GM12865 (cell line): ENCODE measurements around the gene RASGEF1B.

Source experiments
- DNase-seq: peaks from one replicate; pipeline ENCODE4 v3.0.0; 2010; ENCODE audit warnings: low read depth
- H3K4me3 ChIP-seq: 2 replicates; pipeline ENCODE4 v1.5.1; 2011; ENCODE audit warnings: mild to moderate bottlenecking, low read depth, low read length, control low read depth
- CTCF ChIP-seq: IDR thresholded peaks from 2 replicates; pipeline ENCODE4 v1.5.1; 2011; ENCODE audit warnings: low read length, control low read depth, low read depth, inconsistent platforms; ENCODE audit not compliant: insufficient read depth; ENCODE audit errors: missing control alignments

Gene RASGEF1B

DNA sequence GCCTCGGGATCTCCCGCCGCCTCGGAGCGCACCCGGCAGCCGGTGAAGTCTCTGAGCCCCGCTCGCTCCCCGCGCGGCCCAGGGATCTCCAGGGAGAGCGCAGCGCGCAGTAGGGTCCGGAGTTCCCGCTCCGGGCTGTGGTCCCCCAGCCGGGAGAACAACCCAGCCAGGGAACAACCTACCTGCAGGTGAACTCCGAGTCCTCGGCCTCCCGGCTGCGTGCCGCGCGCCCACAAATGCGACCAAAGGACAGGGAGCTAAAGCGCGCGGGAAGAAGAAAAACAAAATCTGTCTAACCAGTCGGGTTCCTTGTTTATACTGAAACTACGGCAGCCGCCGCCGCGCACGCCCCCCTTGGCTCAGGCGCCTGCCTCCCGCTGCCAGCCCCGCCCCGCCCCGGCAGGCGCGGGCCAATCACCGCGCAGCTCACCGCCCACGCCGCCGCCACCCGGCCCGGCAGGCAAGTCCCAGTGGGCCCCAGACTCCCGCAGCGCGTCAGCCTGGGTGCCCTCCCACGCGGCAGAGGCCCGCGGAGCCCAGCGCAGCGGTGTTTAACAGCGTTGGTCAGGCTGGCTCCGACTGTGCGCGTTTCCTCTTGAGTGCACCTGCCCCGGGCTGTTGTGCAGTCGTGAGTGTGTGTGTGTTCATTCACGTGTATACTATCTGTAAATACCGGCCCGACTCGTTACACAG, at the start of gene RASGEF1B:
Gene RASGEF1B, minus strand, starts transcription at position 320 of the 693 bp plus-strand sequence. CDS start 12,399 bp downstream, outside the sequence.
- peak within 1 kb of the TSS; percentile 47 for H3K4me3 ChIP-seq
- peak; percentile 83 for DNase-seq
- no peak for TF ChIP-seq CTCF

GRCh38 chr4:81519856-81520255, 48.1 kb upstream of the RASGEF1B start:
- DNase-seq = no peak

DNA sequence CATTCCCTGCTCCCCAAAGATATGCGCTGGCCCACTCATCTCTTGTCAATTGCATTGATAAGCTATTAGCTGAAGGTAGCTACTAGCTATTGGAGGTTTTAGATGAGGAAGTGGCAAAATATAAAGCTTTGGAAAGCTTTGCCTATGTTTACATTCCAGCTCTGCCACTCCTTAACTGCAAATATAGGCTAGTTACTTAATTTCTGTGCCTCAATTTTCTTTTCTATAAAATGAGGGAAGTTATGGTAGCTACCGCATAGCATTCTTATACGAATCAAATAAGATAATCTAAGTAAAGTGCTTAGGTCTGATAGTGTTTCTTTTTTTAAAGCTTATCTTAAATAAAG, 47.7 kb upstream of the RASGEF1B start:
- no peak overlapping the region for H3K4me3 ChIP-seq
- no peak for TF ChIP-seq CTCF

More at GRCh38 chr4:81519856-81520255, 48.1 kb upstream of the RASGEF1B start:
- no peak for TF ChIP-seq CTCF
- H3K4me3 ChIP-seq = no peak overlapping the region

DNA sequence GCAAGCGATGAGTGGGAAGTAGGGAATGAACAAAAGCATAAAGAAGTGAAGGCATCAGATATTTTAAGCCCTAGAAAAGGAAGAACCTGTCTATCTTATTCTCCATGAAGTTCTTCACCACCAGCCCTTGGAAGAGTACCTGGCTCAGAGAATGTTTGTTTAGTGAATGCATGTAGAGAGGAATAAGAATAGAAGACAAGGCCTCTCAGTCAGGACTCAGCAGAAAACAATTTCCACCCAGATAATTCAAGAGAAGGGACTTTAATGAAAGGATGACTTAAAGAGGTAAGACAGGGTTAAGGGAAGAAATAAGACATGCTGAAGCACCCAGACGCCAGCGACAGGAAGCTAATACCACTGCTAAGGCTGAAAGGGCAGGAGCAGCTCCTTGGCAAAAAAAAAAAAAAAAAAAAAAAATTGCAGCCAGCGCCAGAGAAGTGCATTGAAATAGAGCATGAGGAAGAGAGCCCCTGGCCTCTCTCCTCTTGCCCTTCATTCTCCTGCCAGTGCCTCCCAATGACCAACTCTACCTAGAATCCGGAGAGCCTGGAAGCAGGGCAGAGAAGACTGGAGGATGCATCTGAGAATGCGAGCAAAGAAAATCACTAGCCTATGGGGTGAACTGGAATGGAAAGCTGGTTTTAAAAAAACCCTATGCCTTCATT, 47.2 kb upstream of the RASGEF1B start:
- no peak overlapping the region for H3K4me3 ChIP-seq
- TF ChIP-seq CTCF = no peak
- no peak for DNase-seq

More for the DNA sequence above, 47.7 kb upstream of the RASGEF1B start:
- DNase-seq = no peak

- no peak overlapping the region for H3K4me3 ChIP-seq
- TF ChIP-seq CTCF = no peak
- no peak for DNase-seq
Measured at GRCh38 chr4:81516241-81516640, 44.5 kb upstream of the RASGEF1B start.

DNA sequence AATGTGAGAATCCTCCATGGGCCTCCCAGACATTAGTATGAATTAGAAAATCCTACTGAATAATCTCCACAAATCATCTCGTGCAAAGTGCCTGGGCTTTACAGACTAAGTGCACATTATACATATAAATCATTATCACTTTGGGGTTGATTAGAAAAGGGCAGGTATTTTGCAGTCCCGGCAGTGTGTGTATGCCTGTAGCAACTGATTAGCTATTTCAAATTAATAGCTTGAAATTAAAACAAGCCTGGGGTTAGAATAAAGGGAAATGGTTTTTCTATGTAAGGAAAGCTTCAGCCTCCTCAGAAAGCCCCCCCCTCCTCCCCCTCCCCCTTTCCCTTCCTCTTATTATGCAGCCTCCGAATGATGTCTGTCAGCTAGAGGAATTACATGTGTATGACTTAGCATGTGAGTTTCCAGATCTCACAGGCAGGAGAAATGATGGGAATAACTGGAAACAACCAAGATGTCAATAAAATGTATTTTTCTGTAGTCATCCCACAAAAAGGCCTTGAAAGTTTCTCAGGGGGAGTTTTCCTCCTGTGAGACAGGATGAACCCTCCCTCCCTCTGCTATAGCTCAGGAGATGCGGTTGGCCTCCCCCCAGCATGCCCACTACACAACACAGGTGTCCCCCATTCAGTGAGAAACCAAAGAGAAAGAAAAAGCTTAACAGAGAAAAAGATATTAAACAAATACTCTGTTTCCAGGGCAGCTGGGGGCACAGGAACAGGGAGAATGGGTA, 41.2 kb upstream of the RASGEF1B start:
- TF ChIP-seq CTCF = no peak
- DNase-seq = no peak
- H3K4me3 ChIP-seq = no peak overlapping the region
